GM12878 (cell line): ENCODE measurements around the gene SULT2B1.

Experiments used
- CTCF ChIP-seq, 3 experiments: IDR thresholded peaks in 2 of 3; conservative IDR thresholded peaks in 1 of 3; 2 replicates each; pipeline ENCODE4 v1.5.1; 2011; ENCODE audit warnings: low read depth in 3 of 3, low read length in 3 of 3, mild to moderate bottlenecking in 3 of 3, control low read depth in 2 of 3, moderate library complexity in 2 of 3, inconsistent platforms in 1 of 3, mixed read lengths in 1 of 3; ENCODE audit not compliant: control insufficient read depth in 2 of 3, insufficient read depth in 1 of 3; ENCODE audit errors: extremely low read depth in 1 of 3
- CUX1 ChIP-seq: IDR thresholded peaks from 2 replicates; pipeline ENCODE4 v1.6.1; 2012; ENCODE audit warnings: improper control_type of control experiment, low read depth, low read length; ENCODE audit not compliant: insufficient replicate concordance
- POLR2A ChIP-seq: IDR thresholded peaks from 2 replicates; pipeline ENCODE4 v1.6.1; 2011; ENCODE audit warnings: low read depth, mild to moderate bottlenecking, low read length
- POLR2AphosphoS2 ChIP-seq: IDR thresholded peaks from 2 replicates; pipeline ENCODE4 v1.6.1; 2011; ENCODE audit warnings: low read depth, mild to moderate bottlenecking, low read length, improper control_type of control experiment, moderate library complexity
- SRF ChIP-seq, 2 experiments: IDR thresholded peaks; 2 replicates each; pipeline ENCODE4 v1.6.1; 2011; ENCODE audit warnings: low read depth in 2 of 2, low read length in 2 of 2, mild to moderate bottlenecking in 1 of 2, moderate library complexity in 1 of 2

- TF ChIP-seq POLR2AphosphoS2 (no peak), SRF (IDR thresholded peaks at IDR 0.05; ENCODE audit: low read depth in 2 of 2, low read length in 2 of 2) (no peak), CUX1 (no peak), POLR2A (no peak), CTCF (IDR thresholded peaks at IDR 0.05 in 2 of 3, conservative IDR thresholded peaks at IDR 0.05 in 1 of 3; ENCODE audit: control insufficient read depth in 2 of 3, extremely low read depth in 1 of 3, insufficient read depth in 1 of 3, low read depth in 3 of 3, low read length in 3 of 3) (no peak)
Observed at GRCh38 chr19:48568345-48568886, 16.4 kb downstream of the SULT2B1 start.
